LoVo (cell line): ENCODE data around the gene CCDC190.
"Not testable (repeated sequence)": the region's sequence is repeated elsewhere in the genome, so short reads cannot be mapped to it uniquely, and the experiment has no call there.

ENCODE experiments used
- DNase-seq: peaks from one replicate; pipeline ENCODE4 v3.0.0-alpha.2; 2016; ENCODE audit warnings: low spot score

Gene CCDC190

GRCh38 chr1:162877412-162877811, 16.4 kb upstream of the CCDC190 start:
- no peak for DNase-seq

- DNase-seq = no peak
Observed at GRCh38 chr1:162876751-162877150, 15.8 kb upstream of the CCDC190 start.

- DNase-seq = no peak
Observed at GRCh38 chr1:162873671-162874666, 13.0 kb upstream of the CCDC190 start.

DNA sequence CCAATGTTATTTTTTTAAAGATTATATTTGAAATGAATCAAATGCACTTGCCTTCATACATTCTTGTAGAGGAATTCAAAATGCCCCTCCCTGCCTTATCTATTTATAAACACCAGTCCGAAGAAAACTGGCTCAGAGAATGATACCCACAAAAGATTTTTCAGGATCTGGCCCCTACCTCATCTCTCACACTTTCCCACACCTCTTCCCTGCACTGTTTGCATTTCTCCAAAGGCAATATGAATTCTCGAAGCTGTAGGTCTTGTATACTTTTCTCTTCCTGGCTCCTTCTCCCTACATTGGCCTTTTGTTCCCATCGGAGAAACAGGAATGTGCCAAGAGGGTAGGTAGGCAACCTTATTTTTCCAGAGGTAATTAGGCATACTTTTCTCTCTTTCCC, 12.0 kb upstream of the CCDC190 start:
- DNase-seq = no peak

- DNase-seq = not testable (repeated sequence)
Observed at GRCh38 chr1:162871417-162871816, 10.4 kb upstream of the CCDC190 start.

GRCh38 chr1:162868972-162869371, 8.0 kb upstream of the CCDC190 start:
- no peak for DNase-seq

- no peak for DNase-seq
Observed at GRCh38 chr1:162861625-162862024, 650 bp upstream of the CCDC190 start.

GRCh38 chr1:162859191-162859590, 1.8 kb downstream of the CCDC190 start:
- DNase-seq = no peak

DNA sequence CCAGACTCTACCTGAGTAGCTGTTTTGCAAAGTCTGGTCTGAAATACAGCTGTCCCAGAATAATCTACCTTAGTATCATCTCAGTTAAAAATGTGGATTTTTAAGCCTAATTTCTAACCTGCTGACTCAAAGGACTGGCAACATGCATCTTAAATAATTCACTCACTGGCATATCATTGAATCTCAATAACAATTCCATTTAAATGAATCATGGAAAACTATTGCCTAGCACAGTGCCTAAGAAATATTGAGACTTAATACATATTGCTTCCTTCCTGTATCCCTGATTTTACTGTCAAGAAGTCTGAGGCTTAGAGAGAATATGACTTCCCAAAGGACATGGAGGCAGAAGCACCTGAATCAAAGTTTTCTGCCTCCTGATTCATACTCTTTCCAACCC, 3.1 kb downstream of the CCDC190 start:
- no peak for DNase-seq

DNA sequence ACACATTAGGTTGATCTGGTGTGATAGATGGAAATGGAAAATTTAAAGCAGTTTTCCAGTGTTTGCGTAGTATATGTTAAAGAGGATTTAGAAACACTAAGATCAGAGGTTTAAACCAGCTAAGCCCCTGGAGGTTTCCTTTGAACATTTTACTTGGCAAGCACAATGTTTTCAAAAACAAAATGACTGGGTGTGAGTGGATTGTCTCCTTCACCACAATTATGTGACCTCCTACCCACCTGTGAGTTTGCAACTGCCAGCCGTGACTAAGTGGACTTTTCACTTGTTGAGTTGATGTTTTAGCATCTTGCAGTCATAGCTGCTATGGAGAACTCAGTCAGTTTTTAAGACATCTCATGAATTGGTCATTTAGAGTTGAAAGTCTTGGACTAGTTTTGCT, 4.7 kb downstream of the CCDC190 start:
- peak; percentile 63 for DNase-seq

- no peak for DNase-seq
Observed at GRCh38 chr1:162855461-162856150, 5.4 kb downstream of the CCDC190 start.

- DNase-seq = peak; percentile 66
Observed at GRCh38 chr1:162854245-162854882, 6.6 kb downstream of the CCDC190 start.

- DNase-seq = no peak
Observed at GRCh38 chr1:162851341-162851740, 9.6 kb downstream of the CCDC190 start.

- DNase-seq = no peak
Observed at GRCh38 chr1:162849711-162850110, 11.3 kb downstream of the CCDC190 start.

- DNase-seq = peak; percentile 75
Observed at GRCh38 chr1:162847839-162848453, 13.0 kb downstream of the CCDC190 start.

DNA sequence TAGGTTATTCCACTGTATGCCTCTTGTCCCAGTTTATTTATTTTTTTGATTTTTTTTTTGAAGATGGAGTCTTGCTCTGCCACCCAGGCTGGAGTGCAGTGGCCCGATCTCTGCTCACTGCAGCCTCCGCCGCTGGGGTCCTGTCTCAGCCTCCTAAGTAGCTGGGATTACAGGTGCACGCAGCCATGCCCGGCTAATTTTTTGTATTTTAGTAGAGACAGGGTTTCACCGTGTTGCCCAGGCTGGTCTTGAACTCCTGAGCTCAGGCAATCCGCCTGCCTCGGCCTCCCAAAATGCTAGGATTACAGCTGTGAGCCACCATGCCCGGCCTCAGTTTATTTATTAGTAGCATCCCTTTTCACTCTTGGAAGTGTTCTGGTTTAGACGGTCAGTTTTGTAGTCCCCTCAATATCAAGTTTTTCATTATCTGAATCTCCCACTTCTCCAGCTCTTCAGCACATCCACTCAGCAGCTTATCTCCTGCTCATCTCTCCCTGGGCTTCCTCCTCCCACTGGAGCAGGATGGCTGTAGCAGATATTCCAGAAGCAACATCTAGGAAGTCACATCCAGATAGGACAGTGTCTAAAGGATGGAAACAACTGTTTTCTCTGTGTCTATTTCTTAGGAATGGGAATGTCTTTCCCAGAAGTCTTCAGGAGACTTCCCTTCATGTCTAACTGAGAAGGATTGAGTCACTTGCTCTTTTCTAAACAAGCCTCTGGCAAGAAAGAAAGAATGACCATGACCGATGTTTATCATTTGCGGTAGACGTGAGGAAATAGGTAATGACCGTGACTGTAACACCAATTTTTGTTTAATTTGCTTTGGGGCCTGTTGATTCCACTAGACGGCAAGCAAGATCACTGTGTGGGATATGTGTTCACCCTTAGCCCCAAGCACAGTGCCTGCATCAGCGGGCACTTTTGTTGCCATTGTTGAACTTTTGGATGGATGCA, 14.4 kb downstream of the CCDC190 start:
- DNase-seq = no peak

DNA sequence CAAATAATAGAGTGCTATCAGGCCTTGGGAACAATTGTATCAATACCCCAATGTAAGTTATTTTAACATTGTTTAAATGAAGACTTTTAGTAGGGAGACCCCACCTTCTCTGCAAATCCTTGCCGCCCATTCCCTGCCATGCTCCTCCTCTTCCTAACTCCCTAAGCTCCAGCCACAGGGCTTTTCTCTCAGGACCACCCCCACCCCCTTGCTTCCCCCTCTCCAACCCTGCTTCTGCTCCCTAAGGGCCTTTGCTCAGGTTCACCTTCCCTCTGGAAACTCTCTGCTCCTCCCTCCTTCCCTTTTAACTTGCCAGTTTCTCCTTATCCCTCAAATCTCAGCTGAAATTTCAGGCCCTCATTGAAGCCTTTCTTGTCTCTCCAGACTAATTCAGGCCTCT, 16.8 kb downstream of the CCDC190 start:
- no peak for DNase-seq

DNA sequence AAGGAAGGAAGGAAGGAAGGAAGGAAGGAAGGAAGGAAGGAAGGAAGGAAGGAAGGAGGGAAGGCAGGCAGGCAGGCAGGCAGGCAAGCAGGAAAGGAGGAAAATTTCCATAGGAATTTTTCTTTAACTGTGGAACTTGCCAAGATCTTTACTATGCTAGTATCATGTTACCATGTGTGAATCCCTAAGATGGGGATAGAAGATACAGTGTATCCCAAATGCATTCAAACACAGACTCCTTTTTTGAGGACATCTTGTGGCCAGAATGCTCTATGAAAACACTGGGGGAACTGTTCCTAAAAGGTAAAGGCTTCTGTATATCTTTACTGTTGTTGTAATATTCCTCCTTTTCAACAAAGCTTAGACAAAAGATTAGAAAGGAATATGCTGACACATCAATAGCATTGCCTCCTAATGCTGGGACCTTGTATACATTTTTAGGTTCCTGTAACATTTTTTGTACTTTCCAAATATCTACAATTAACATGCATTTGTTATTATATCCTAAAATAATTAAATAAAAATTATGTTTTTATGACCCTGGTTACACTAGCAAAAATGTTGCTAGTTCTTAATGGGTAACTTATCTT, 20.6 kb downstream of the CCDC190 start:
- DNase-seq = no peak

DNA sequence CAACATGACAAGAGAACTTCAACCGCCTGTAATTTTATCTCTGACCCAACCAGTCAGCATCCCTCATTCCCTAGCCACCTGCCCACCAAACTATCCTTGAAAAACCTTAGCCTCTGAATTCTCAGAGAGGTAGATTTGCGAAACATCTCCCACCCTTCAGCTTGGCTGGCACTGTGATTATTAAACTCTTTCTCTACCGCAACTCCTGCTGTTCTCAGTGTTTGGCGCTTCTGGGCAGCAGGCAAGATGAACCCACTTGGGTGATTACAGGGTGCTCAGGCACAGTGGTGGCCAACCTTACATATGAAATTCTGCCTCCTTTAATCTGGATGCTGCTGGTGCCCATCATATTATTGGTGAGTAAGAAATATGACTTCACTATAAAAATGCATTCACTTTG, 22.1 kb downstream of the CCDC190 start:
- no peak for DNase-seq

GRCh38 chr1:162835157-162835899, 25.6 kb downstream of the CCDC190 start:
- DNase-seq = no peak
